HEK293 (cell line): Measurements from ENCODE around the gene TLR9.

Source experiments
- CTCF ChIA-PET: fragments of 350-600 bp; formaldehyde crosslinking; extraction: SDS; loops from one replicate; lab custom pipeline; 2021; ENCODE audit warnings: antibody characterized with exemption; lab: Yijun Ruan, JAX
- POLR2A ChIA-PET: fragments of 300-600 bp; formaldehyde crosslinking; extraction: SDS; loops from one replicate; lab custom pipeline; 2020; ENCODE audit warnings: antibody characterized with exemption, inconsistent platforms; lab: Yijun Ruan, JAX
- H3K27ac ChIP-seq: fragments of 200-500 bp; sonication (Bioruptor generic); 2 replicates; pipeline ENCODE4 v1.5.1; 2014; ENCODE audit warnings: low read depth, low read length, control low read depth, inconsistent platforms; ENCODE audit errors: extremely low read depth
- H3K36me3 ChIP-seq, 2 experiments: fragments of 200-500 bp in 1 of 2; sonication (Bioruptor generic) in 1 of 2; 1 replicate in 1 of 2; 2 replicates in 1 of 2; pipeline ENCODE4 v1.5.1; 2014 to 2017; ENCODE audit warnings: inconsistent platforms in 2 of 2, low read length in 2 of 2; ENCODE audit not compliant: control insufficient read depth in 2 of 2, insufficient read depth in 1 of 2
- H3K4me1 ChIP-seq: fragments of 200-500 bp; sonication (Bioruptor generic); 2 replicates; pipeline ENCODE4 v1.5.1; 2014; ENCODE audit warnings: mild to moderate bottlenecking, low read length, inconsistent platforms; ENCODE audit not compliant: control insufficient read depth, insufficient read depth
- H3K4me3 ChIP-seq: 2 replicates; pipeline ENCODE4 v1.5.1; 2011; ENCODE audit warnings: low read depth, mild to moderate bottlenecking, control low read depth, low read length, moderate library complexity
- H3K9me3 ChIP-seq: fragments of 200-500 bp; sonication (Bioruptor generic); 2 replicates; pipeline ENCODE4 v1.5.1; 2014; ENCODE audit warnings: low read depth, low read length, inconsistent platforms; ENCODE audit not compliant: control insufficient read depth, insufficient read depth
- BCL11B ChIP-seq: fragments of 450-650 bp; formaldehyde crosslinking; IDR thresholded peaks from 2 replicates; pipeline ENCODE4 v1.5.1; 2016; ENCODE audit warnings: low read depth, missing biosample characterization, missing genetic modification characterization
- EGR2 ChIP-seq: fragments of 450-650 bp; formaldehyde crosslinking; IDR thresholded peaks from 2 replicates; pipeline ENCODE4 v1.5.1; 2016; ENCODE audit warnings: low read depth, missing biosample characterization, missing genetic modification characterization
- GLI4 ChIP-seq: fragments of 450-650 bp; formaldehyde crosslinking; IDR thresholded peaks from 2 replicates; pipeline ENCODE4 v1.5.1; 2016; ENCODE audit warnings: missing biosample characterization, missing genetic modification characterization
- MEIS1 ChIP-seq: sonication (generic); formaldehyde crosslinking; IDR thresholded peaks from 2 replicates; pipeline ENCODE4 v1.8.1; 2022; ENCODE audit warnings: missing genetic modification reagents, mild to moderate bottlenecking, borderline replicate concordance
- MZF1 ChIP-seq: fragments of 450-650 bp; formaldehyde crosslinking; IDR thresholded peaks from 2 replicates; pipeline ENCODE4 v1.5.1; 2017; ENCODE audit warnings: missing biosample characterization, missing genetic modification characterization, borderline replicate concordance
- PRDM1 ChIP-seq: fragments of 450-650 bp; formaldehyde crosslinking; IDR thresholded peaks from 2 replicates; pipeline ENCODE4; 2016; ENCODE audit warnings: missing biosample characterization, missing genetic modification characterization
- SP7 ChIP-seq: fragments of 450-650 bp; formaldehyde crosslinking; IDR thresholded peaks from 2 replicates; pipeline ENCODE4 v1.5.1; 2016; ENCODE audit warnings: missing biosample characterization, missing genetic modification characterization
- YY1 ChIP-seq: fragments of 450-650 bp; formaldehyde crosslinking; IDR thresholded peaks from 2 replicates; pipeline ENCODE4 v1.5.1; 2018; ENCODE audit warnings: missing biosample characterization, missing genetic modification characterization
- ZFHX2 ChIP-seq: fragments of 450-650 bp; formaldehyde crosslinking; conservative IDR thresholded peaks from 2 replicates; pipeline ENCODE4 v1.5.1; 2016; ENCODE audit warnings: missing biosample characterization, missing genetic modification characterization
- ZNF266 ChIP-seq: fragments of 450-650 bp; formaldehyde crosslinking; IDR thresholded peaks from 2 replicates; pipeline ENCODE4 v1.5.1; 2016; ENCODE audit warnings: missing biosample characterization, missing genetic modification characterization, low read depth
- ZNF37A ChIP-seq: fragments of 450-650 bp; IDR thresholded peaks from 2 replicates; pipeline ENCODE4 v1.5.1; 2018; ENCODE audit warnings: missing biosample characterization, missing genetic modification characterization
- ZNF549 ChIP-seq: fragments of 450-650 bp; IDR thresholded peaks from 2 replicates; pipeline ENCODE4 v1.5.1; 2018; ENCODE audit warnings: missing biosample characterization, missing genetic modification characterization, mild to moderate bottlenecking, inconsistent platforms, moderate library complexity
- ZNF571 ChIP-seq: fragments of 450-650 bp; formaldehyde crosslinking; IDR thresholded peaks from 2 replicates; pipeline ENCODE4 v1.5.0; 2017; ENCODE audit warnings: missing biosample characterization, missing genetic modification characterization
- ZNF664 ChIP-seq: fragments of 450-650 bp; formaldehyde crosslinking; IDR thresholded peaks from 2 replicates; pipeline ENCODE4 v1.5.1; 2016; ENCODE audit warnings: missing biosample characterization, missing genetic modification characterization
- ZNF768 ChIP-seq: fragments of 450-650 bp; formaldehyde crosslinking; IDR thresholded peaks from 2 replicates; pipeline ENCODE4 v1.5.1; 2018; ENCODE audit warnings: missing biosample characterization, mild to moderate bottlenecking, missing genetic modification characterization
- ZNF791 ChIP-seq: fragments of 450-650 bp; formaldehyde crosslinking; IDR thresholded peaks from 2 replicates; pipeline ENCODE4 v1.5.1; 2016; ENCODE audit warnings: missing biosample characterization, missing genetic modification characterization
- ZSCAN30 ChIP-seq: fragments of 450-650 bp; IDR thresholded peaks from 2 replicates; pipeline ENCODE4 v1.5.1; 2018; ENCODE audit warnings: missing biosample characterization, mild to moderate bottlenecking, missing genetic modification characterization, moderate library complexity
- TF ChIP-seq, protein P1 (sequence below): fragments of 450-650 bp; formaldehyde crosslinking; IDR thresholded peaks from 2 replicates; pipeline ENCODE4 v1.5.1; 2016; ENCODE audit warnings: missing biosample characterization, missing genetic modification characterization, low read depth
- TF ChIP-seq, protein P2 (sequence below): fragments of 450-650 bp; IDR thresholded peaks from 2 replicates; pipeline ENCODE4 v1.5.1; 2018; ENCODE audit warnings: missing biosample characterization, mild to moderate bottlenecking, missing genetic modification characterization
- TF ChIP-seq, protein P3 (sequence below): fragments of 450-650 bp; formaldehyde crosslinking; IDR thresholded peaks from 2 replicates; pipeline ENCODE4 v1.5.1; 2016; ENCODE audit warnings: missing biosample characterization, missing genetic modification characterization
- TF ChIP-seq, protein P4 (sequence below): fragments of 450-650 bp; formaldehyde crosslinking; IDR thresholded peaks from 2 replicates; pipeline ENCODE4 v1.5.1; 2017; ENCODE audit warnings: missing biosample characterization, missing genetic modification characterization
- TF ChIP-seq, protein P5 (sequence below): fragments of 450-650 bp; formaldehyde crosslinking; IDR thresholded peaks from 2 replicates; pipeline ENCODE4 v1.5.1; 2016; ENCODE audit warnings: missing biosample characterization, missing genetic modification characterization

Gene TLR9

DNA sequence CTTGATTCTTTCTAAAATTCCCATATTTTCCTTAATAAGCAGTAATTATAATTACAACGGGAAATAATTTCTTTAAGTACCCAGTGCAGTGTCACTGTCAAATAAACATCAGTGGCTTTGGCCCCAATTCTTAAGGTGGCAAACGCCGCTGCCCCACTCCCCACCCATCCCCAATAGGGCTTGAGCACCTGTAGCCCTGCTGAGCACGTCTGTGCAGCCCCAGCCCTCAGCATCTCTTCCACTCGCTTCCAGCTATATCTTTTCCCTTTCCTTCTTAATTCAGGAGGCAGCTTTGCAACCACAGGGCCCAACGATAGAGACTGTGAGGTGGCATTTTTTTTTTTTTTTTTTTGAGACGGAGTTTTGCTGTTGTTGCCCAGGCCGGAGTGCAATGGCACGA is 29.2 kb upstream of the TLR9 start:
- ChIA-PET CTCF (no interaction called here), POLR2A (no interaction called here)
- H3K36me3 ChIP-seq = peaks cover 5 to 94% of the 10 kb centered on the region in 2 experiments; a peak in 2 of 3 replicates
- H3K4me1 ChIP-seq = no peaks in the 10 kb centered on the region
- H3K4me3 ChIP-seq = no peak overlapping the region
- TF ChIP-seq BCL11B (tag by site-specific recombination) (no peak), YY1 (no peak), ZNF768 (tag by site-specific recombination) (no peak), PRDM1 (tag by site-specific recombination) (no peak), ZNF664 (tag by site-specific recombination) (no peak)
- TF ChIP-seq, protein P1, sequence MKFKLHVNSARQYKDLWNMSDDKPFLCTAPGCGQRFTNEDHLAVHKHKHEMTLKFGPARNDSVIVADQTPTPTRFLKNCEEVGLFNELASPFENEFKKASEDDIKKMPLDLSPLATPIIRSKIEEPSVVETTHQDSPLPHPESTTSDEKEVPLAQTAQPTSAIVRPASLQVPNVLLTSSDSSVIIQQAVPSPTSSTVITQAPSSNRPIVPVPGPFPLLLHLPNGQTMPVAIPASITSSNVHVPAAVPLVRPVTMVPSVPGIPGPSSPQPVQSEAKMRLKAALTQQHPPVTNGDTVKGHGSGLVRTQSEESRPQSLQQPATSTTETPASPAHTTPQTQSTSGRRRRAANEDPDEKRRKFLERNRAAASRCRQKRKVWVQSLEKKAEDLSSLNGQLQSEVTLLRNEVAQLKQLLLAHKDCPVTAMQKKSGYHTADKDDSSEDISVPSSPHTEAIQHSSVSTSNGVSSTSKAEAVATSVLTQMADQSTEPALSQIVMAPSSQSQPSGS (tag by site-specific recombination) = no peak
- TF ChIP-seq, protein P2, sequence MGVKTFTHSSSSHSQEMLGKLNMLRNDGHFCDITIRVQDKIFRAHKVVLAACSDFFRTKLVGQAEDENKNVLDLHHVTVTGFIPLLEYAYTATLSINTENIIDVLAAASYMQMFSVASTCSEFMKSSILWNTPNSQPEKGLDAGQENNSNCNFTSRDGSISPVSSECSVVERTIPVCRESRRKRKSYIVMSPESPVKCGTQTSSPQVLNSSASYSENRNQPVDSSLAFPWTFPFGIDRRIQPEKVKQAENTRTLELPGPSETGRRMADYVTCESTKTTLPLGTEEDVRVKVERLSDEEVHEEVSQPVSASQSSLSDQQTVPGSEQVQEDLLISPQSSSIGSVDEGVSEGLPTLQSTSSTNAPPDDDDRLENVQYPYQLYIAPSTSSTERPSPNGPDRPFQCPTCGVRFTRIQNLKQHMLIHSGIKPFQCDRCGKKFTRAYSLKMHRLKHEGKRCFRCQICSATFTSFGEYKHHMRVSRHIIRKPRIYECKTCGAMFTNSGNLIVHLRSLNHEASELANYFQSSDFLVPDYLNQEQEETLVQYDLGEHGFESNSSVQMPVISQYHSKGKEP (tag by site-specific recombination) = no peak
- TF ChIP-seq, all 188 proteins: peak for 0
- Histone ChIP-seq H3K9me3 (no peaks in the 10 kb centered on the region), H3K27ac (no peak overlapping the region)

DNA sequence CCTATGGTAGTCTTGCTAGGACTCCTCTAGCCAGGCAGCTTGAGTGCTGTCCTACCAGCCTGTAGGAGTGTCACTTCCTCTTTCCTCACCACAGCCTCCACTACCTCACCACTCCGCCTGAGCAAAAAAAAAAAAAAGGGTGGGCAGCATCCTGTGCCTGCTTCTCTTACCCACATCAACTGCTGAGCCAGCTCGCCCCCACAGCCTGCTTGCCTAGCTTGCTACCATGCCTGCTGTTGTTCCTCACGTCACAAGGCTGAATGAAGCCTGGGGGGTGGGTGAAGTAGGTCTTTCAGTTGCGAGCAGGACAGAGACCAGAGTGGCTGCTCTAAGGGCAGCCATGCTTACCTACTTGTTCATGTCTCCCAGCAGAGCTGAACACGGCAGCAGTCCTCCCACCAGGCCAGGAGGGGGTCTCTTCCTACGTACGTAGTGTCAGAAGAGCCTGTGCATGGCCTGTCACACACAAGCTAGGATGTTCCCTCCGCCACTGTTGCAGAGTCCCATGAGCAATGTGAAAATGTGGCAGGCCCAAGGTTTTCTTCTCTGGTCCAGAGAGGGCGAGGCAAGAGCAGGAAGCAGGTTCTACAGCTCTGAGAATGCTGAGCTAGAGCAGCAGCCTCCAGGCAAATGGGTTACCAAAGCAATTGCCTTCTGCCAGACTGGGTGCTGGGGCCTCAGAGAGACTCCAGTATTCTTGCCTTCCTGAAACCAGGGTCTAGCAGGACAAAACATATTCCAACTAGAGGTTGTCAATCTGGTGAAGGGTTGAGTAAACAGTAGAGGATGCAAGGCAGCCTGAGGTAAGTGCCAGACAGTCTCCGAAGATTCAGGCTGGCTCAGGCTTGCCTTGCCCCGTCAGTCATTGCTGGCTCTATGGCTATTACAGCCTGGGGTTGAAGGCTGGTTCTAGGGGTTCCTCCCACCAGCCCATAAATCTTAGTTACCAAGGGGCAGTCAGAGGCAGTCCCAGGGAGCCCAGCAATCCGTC is 28.2 kb upstream of the TLR9 start:
- TF ChIP-seq MEIS1 (CRISPR knock-in tag) (no peak), ZNF791 (no peak), GLI4 (no peak), ZNF549 (tag by site-specific recombination) (no peak), ZFHX2 (peak; percentile 96), SP7 (tag by site-specific recombination) (peak; percentile 43; the same call in 1 of the 2 replicates), EGR2 (peak; percentile 96)
- TF ChIP-seq, protein P3, sequence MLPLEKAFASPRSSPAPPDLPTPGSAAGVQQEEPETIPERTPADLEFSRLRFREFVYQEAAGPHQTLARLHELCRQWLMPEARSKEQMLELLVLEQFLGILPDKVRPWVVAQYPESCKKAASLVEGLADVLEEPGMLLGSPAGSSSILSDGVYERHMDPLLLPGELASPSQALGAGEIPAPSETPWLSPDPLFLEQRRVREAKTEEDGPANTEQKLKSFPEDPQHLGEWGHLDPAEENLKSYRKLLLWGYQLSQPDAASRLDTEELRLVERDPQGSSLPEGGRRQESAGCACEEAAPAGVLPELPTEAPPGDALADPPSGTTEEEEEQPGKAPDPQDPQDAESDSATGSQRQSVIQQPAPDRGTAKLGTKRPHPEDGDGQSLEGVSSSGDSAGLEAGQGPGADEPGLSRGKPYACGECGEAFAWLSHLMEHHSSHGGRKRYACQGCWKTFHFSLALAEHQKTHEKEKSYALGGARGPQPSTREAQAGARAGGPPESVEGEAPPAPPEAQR = no peak
- H3K4me3 ChIP-seq = no peak overlapping the region
- no peaks in the 10 kb centered on the region for H3K9me3 ChIP-seq
- H3K36me3 ChIP-seq = peaks cover 5 to 94% of the 10 kb centered on the region in 2 experiments; a peak in 2 of 3 replicates
- CTCF ChIA-PET = interaction anchor here (1.0 to 1.3 kb wide), 3 partner anchors 14 to 26 kb away, joined by 3 to 4 read pairs (median 4); no protein-coding TSS in a partner anchor
- POLR2A ChIA-PET = interaction anchor here (1.1 kb wide), 1 partner anchor 15 kb away, joined by 5 read pairs; the partner anchor contains the start of gene TWF2
- no peaks in the 10 kb centered on the region for H3K4me1 ChIP-seq
- H3K27ac ChIP-seq = no peak overlapping the region

DNA sequence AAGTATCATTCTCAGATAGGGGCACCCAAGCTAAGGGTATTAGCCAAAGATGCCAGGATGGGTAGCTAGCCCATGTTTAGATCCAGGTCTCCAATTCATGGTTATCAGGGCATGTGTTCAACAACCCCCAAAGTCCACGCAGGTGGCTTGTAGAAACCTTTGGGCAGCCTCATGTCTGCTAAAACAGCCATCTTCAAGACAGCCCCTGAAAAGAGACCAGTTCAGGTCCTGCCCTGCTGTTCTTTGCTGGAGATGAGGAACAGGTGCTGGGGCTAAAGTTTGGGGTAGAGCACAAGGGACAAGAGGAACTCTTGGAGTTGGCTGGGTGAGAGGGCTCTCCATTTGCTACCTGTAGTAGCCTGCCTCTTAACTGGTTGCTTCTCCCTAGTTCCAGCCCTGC is 24.7 kb upstream of the TLR9 start:
- Histone ChIP-seq H3K36me3 (peaks cover 5 to 68% of the 10 kb centered on the region in 2 experiments; a peak in 2 of 3 replicates), H3K4me1 (no peaks in the 10 kb centered on the region; the same call in 1 of the 2 replicates), H3K27ac (no peak overlapping the region), H3K4me3 (no peak overlapping the region), H3K9me3 (no peaks in the 10 kb centered on the region)
- ChIA-PET POLR2A (interaction anchor here (2.4 kb wide), 1 partner anchor 10 kb away, joined by 6 read pairs; no protein-coding TSS in a partner anchor), CTCF (interaction anchor here (0.9 kb wide), 1 partner anchor 38 kb away, joined by 3 read pairs; no protein-coding TSS in a partner anchor)
- no peak for TF ChIP-seq ZNF266 (tag by site-specific recombination)
- no peak for TF ChIP-seq MZF1 (tag by site-specific recombination)
- no peak for TF ChIP-seq ZNF571
- TF ChIP-seq, protein P4, sequence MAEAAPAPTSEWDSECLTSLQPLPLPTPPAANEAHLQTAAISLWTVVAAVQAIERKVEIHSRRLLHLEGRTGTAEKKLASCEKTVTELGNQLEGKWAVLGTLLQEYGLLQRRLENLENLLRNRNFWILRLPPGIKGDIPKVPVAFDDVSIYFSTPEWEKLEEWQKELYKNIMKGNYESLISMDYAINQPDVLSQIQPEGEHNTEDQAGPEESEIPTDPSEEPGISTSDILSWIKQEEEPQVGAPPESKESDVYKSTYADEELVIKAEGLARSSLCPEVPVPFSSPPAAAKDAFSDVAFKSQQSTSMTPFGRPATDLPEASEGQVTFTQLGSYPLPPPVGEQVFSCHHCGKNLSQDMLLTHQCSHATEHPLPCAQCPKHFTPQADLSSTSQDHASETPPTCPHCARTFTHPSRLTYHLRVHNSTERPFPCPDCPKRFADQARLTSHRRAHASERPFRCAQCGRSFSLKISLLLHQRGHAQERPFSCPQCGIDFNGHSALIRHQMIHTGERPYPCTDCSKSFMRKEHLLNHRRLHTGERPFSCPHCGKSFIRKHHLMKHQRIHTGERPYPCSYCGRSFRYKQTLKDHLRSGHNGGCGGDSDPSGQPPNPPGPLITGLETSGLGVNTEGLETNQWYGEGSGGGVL (tag by site-specific recombination) = no peak
- TF ChIP-seq, protein P5, sequence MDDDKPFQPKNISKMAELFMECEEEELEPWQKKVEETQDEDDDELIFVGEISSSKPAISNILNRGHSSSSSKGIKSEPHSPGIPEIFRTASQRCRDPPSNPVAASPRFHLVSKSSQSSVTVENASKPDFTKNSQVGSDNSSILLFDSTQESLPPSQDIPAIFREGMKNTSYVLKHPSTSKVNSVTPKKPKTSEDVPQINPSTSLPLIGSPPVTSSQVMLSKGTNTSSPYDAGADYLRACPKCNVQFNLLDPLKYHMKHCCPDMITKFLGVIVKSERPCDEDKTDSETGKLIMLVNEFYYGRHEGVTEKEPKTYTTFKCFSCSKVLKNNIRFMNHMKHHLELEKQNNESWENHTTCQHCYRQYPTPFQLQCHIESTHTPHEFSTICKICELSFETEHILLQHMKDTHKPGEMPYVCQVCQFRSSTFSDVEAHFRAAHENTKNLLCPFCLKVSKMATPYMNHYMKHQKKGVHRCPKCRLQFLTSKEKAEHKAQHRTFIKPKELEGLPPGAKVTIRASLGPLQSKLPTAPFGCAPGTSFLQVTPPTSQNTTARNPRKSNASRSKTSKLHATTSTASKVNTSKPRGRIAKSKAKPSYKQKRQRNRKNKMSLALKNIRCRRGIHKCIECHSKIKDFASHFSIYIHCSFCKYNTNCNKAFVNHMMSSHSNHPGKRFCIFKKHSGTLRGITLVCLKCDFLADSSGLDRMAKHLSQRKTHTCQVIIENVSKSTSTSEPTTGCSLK (tag by site-specific recombination) = no peak
- TF ChIP-seq ZNF37A (tag by site-specific recombination) = no peak
- TF ChIP-seq ZSCAN30 = no peak
